NCI-H345 (cell line): ENCODE measurements around the gene ENG.
"Not testable (repeated sequence)": the region's sequence is repeated elsewhere in the genome, so short reads cannot be mapped to it uniquely, and the experiment has no call there.

Experiments used
- DNase-seq: peaks from one replicate; lab custom pipeline; 2025; lab: John Stamatoyannopoulos, UW

The ENG gene

GRCh38 chr9:127865645-127866464, 11.4 kb upstream of the ENG start:
- DNase-seq, result no peak

- no peak for DNase-seq
Observed at GRCh38 chr9:127863191-127863621, 8.7 kb upstream of the ENG start.

GRCh38 chr9:127862075-127863011, 7.9 kb upstream of the ENG start:
- DNase-seq, result no peak

GRCh38 chr9:127860779-127861178, 6.3 kb upstream of the ENG start:
- DNase-seq, result no peak

- DNase-seq, result no peak
Observed at GRCh38 chr9:127860260-127860659, 5.8 kb upstream of the ENG start.

- peak; percentile 8 for DNase-seq
Observed at GRCh38 chr9:127858041-127858512, 3.6 kb upstream of the ENG start.

GRCh38 chr9:127857278-127857677, 2.8 kb upstream of the ENG start:
- no peak for DNase-seq

- no peak for DNase-seq
Observed at GRCh38 chr9:127856729-127857116, 2.3 kb upstream of the ENG start.

GRCh38 chr9:127856094-127856728, 1.8 kb upstream of the ENG start:
- no peak for DNase-seq

- no peak for DNase-seq
Observed at GRCh38 chr9:127855522-127855921, 1.1 kb upstream of the ENG start.

- DNase-seq, result no peak
Observed at GRCh38 chr9:127854960-127855359, 502 bp upstream of the ENG start.

GRCh38 chr9:127853312-127854183, 910 bp downstream of the ENG start:
- no peak for DNase-seq

- DNase-seq, result no peak
Observed at GRCh38 chr9:127852829-127853228, 1.6 kb downstream of the ENG start.

GRCh38 chr9:127850286-127850830, 4.1 kb downstream of the ENG start:
- DNase-seq, result no peak

- DNase-seq, result no peak
Observed at GRCh38 chr9:127848756-127849504, 5.5 kb downstream of the ENG start.

GRCh38 chr9:127847833-127848755, 6.4 kb downstream of the ENG start:
- no peak for DNase-seq

GRCh38 chr9:127847178-127847510, 7.3 kb downstream of the ENG start:
- no peak for DNase-seq

GRCh38 chr9:127846443-127847177, 7.8 kb downstream of the ENG start:
- no peak for DNase-seq

- DNase-seq, result not testable (repeated sequence)
Observed at GRCh38 chr9:127845619-127846018, 8.8 kb downstream of the ENG start.
